ENCODE data around the gene MTMR11. TPM values are rescaled to one million over a fixed set of nuclear protein-coding genes. Genes with fewer than 3 reads are reported as not detected.

The MTMR11 gene
- total RNA-seq, 4 donors from 2014 or later = 2.0 to 8.6 (median 5.6) TPM

- no peak for DNase-seq
- intact Hi-C loops (cut with DNase I) = loop anchor here (5.0 kb wide), 1 partner anchor 34 kb away; the partner anchor contains the start of gene BOLA1
- TF ChIP-seq, protein P1, sequence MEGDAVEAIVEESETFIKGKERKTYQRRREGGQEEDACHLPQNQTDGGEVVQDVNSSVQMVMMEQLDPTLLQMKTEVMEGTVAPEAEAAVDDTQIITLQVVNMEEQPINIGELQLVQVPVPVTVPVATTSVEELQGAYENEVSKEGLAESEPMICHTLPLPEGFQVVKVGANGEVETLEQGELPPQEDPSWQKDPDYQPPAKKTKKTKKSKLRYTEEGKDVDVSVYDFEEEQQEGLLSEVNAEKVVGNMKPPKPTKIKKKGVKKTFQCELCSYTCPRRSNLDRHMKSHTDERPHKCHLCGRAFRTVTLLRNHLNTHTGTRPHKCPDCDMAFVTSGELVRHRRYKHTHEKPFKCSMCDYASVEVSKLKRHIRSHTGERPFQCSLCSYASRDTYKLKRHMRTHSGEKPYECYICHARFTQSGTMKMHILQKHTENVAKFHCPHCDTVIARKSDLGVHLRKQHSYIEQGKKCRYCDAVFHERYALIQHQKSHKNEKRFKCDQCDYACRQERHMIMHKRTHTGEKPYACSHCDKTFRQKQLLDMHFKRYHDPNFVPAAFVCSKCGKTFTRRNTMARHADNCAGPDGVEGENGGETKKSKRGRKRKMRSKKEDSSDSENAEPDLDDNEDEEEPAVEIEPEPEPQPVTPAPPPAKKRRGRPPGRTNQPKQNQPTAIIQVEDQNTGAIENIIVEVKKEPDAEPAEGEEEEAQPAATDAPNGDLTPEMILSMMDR (IDR thresholded peaks at IDR 0.05) = no peak
- no peak for TF ChIP-seq POLR2A (IDR thresholded peaks at IDR 0.05)
- Histone ChIP-seq H3K36me3 (peaks cover under 1 to 3% of the 10 kb centered on the region in 2 donors), H3K9me3 (no peaks in the 10 kb centered on the region), H3K4me1 (peaks cover 8 to 13% of the 10 kb centered on the region in 2 donors), H3K4me3 (replicated peaks in 1 of 3) (no peak overlapping the region), H3K27ac (no peak overlapping the region), H3K27me3 (no peaks in the 10 kb centered on the region)
- WGBS, 2 donors = 89 to 90% methylated on average over 13 of the region's 13 CpGs
Measured at GRCh38 chr1:149931212-149931790, 5.4 kb downstream of the MTMR11 start.

- intact Hi-C loops (cut with DNase I) = loop anchor here (5.0 kb wide), 1 partner anchor 33 kb away; the partner anchor contains the start of gene BOLA1
- 74 to 95% methylated on average over 2 of the region's 2 CpGs for WGBS, 2 donors
- peaks cover 9 to 21% of the 10 kb centered on the region in 2 donors for H3K4me1 ChIP-seq
Measured at GRCh38 chr1:149929856-149930255, 6.8 kb downstream of the MTMR11 start.

GRCh38 chr1:149928401-149928724 lies 8.3 kb downstream of the MTMR11 start:
- no peaks in the 10 kb centered on the region for H3K9me3 ChIP-seq
- H3K4me1 ChIP-seq = peaks cover 9 to 25% of the 10 kb centered on the region in 2 donors
- H3K36me3 ChIP-seq = peaks cover 30% of the 10 kb centered on the region in 2 donors
- 0% methylated on average over 1 of the region's 1 CpG for WGBS, 2 donors
- H3K4me3 ChIP-seq (replicated peaks in 1 of 3) = peak overlapping the region; percentile 56 to 87 (median 57)
- DNase-seq = no peak
- peak overlapping the region; percentile 94 to 95 (median 94) for H3K27ac ChIP-seq
- H3K27me3 ChIP-seq = no peaks in the 10 kb centered on the region
- intact Hi-C loops (cut with DNase I) = no loop called here
- no peak for TF ChIP-seq POLR2A (IDR thresholded peaks at IDR 0.05)
- TF ChIP-seq, protein P1 (IDR thresholded peaks at IDR 0.05) = no peak

More at GRCh38 chr1:149929856-149930255, 6.8 kb downstream of the MTMR11 start:
- no peak overlapping the region for H3K4me3 ChIP-seq (replicated peaks in 1 of 3)
- no peak for TF ChIP-seq POLR2A (IDR thresholded peaks at IDR 0.05)
- TF ChIP-seq, protein P1 (IDR thresholded peaks at IDR 0.05) = no peak
- H3K9me3 ChIP-seq = no peaks in the 10 kb centered on the region
- no peak overlapping the region for H3K27ac ChIP-seq
- H3K36me3 ChIP-seq = peaks cover 15 to 16% of the 10 kb centered on the region in 2 donors
- no peaks in the 10 kb centered on the region for H3K27me3 ChIP-seq
- DNase-seq = no peak

GRCh38 chr1:149927563-149928400 lies 8.9 kb downstream of the MTMR11 start, which contains the start of gene SF3B4:
Gene SF3B4 (minus strand): TSS chr1:149927803. CDS start chr1:149927759, 44 bp downstream.
- Histone ChIP-seq H3K27ac (peak within 1 kb of the TSS; percentile 94 to 95 (median 94)), H3K9me3 (no peaks in the 10 kb centered on the region), H3K4me1 (peaks cover 9 to 25% of the 10 kb centered on the region in 2 donors), H3K36me3 (peaks cover 36% of the 10 kb centered on the region in 2 donors), H3K27me3 (no peaks in the 10 kb centered on the region), H3K4me3 (replicated peaks in 1 of 3) (peak within 1 kb of the TSS; percentile 56 to 87 (median 57))
- intact Hi-C loops (cut with DNase I) = no loop called here
- WGBS, 2 donors = 0 to 1% methylated on average over 24 to 38 of the region's 47 CpGs
- TF ChIP-seq, protein P1 (IDR thresholded peaks at IDR 0.05) = peak in 1 of 6 experiments; percentile 22
- TF ChIP-seq POLR2A (IDR thresholded peaks at IDR 0.05) = peak; percentile 82 to 99
- DNase-seq = peak; percentile 97
